HPDE6-E6E7 (cell line): ENCODE data around the gene TAAR2.
"Not testable (repeated sequence)": the region's sequence is repeated elsewhere in the genome, so short reads cannot be mapped to it uniquely, and the experiment has no call there.

ENCODE experiments used
- DNase-seq: peaks from one replicate; pipeline ENCODE4 v3.0.0; 2011; ENCODE audit warnings: missing footprints; ENCODE audit errors: extremely low spot score

Gene TAAR2

DNA sequence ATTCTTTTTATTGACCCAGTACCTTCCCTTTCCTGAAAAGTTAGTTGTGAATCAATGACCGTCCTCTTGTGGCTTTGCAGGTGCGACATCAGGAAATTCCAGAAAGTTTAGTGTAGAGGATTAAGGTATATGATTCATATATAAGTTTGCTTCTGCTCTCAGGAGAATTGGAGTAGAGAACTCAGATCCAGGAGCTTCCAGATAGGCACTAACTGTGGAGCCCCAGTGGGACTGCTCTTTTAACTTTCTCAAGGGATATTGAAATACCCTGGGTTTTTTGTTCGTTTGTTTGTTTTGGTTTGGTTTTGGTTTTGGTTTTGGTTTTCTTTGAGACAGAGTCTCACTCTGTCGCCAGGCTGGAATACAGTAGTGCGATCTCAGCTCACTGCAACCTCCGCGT lies 9.5 kb downstream of the TAAR2 start:
- peak; percentile 54 for DNase-seq

DNA sequence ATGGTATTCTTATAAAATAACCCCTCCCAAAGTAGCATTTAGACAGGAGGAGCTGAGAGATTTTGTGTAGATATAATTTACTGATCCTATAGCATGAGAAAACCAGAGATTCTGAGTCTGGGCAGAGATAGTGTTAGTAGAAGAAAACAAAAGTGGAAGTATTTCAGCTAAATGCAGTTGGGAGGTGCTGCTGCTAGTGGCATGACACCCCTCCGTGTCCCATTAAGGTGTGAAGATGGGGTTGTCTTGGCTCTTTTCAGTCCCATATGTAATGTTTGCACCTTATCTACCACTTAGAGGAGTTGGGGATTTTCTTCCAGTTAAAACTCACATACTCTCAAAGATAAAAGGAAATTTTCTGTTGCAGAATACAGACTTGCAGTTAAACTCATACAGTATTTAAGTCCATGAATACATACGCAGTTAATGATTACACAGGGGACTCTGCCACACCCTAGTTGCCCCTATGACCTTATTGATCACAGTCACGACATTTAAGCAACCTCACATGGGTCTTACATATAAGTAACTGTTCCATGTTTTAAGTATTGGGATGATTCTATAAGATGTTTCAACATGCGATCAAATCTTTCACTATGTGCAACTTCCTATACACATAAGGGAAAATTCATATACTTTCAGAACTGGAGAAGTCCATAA lies 11.5 kb downstream of the TAAR2 start:
- DNase-seq: no peak

GRCh38 chr6:132611616-132612015 lies 12.5 kb downstream of the TAAR2 start:
- no peak for DNase-seq

DNA sequence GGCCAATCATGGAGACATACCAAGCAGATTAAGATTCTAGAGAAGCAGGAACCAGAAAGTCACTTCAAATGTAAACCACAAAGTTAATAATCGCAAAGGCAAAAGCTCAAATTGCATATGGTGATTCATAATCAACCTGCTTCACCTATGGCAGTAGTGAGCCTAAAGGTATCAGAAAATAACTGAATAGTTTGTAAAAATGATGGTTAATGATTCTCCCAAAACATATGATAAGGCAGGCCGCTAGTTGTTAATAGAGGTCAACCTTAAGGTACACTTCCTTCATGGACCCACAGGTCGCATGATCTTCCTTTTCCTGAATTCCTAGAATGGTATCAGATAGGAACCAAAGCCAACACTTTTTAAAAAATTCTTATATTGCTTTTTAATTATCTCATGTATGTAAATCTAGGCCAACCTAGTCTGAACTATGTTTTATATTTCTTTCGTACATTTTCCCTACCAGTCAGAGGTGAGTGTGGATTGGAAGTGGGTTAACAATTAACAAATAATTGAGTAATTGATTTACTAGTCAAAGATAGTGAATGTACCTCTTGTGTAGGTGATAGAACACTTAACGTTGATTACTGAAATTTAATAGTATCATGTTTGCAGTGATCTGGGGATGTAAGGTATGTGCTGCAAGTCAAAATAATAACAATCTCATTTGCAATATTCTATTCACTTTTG lies 16.4 kb downstream of the TAAR2 start:
- DNase-seq: no peak

DNA sequence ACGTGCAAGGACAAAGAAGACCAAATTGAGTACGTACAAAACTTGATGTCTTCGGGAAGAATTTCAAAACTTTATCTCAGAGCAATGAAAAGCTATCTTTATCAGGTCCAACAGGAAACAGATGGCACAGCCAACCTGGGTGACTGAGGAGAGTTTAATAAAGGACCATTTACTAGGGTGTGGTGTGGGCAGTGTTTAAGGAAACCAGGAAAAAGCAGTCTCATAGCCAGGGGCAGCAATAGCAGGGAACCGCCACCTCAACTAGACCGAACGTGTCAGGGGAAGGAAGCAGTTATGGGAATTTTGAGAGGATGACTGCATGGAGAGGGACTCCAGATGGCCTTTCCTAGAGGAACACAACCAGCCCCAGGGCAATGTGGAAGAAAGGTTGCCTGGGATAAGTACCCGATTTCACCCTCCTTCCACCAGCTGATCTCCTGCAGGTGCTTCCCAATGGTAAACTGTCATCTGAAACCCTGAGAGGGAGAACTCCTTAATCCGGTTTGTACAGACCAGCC lies 19.4 kb downstream of the TAAR2 start:
- DNase-seq: no peak

- not testable (repeated sequence) for DNase-seq
Observed at GRCh38 chr6:132600900-132601299, 23.2 kb downstream of the TAAR2 start.

DNA sequence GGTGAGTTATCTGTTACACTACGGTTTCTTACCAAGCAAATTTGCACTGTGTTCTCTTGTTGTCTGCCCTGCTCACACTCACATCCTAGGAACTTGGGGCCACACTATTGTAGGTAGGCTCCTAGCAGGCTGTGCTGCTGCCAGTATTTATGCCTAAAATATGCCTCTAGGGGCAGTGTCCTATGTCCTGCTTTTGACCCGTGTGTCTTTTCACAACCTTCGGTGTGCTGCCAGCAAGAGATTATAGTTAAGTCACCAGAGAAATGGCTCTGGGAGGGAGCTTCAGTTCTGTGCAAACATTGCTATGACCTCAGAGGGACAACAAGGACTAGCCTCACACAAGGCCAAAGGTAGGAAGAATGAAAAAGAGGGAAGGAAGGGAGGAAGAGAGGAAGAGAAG lies 25.6 kb downstream of the TAAR2 start:
- peak; percentile 23 for DNase-seq

DNA sequence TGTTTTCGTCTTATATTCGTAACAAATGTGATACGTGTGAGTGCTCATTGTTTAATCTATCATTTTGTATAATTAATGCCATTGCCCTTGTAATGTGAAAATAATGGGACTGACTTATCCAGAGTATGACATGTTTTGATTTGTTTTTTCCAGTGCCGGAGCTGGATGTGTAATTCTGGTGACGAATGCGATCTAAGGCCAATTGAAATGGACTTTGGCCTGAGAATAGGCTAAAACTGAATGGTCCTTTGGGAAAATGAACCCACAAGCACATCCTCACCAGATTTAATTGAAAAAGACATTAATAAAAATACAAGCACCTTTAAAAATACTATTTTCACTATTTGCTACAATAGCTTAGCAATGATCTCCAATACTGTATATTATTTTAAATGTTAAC lies 27.9 kb downstream of the TAAR2 start:
- DNase-seq: no peak

DNA sequence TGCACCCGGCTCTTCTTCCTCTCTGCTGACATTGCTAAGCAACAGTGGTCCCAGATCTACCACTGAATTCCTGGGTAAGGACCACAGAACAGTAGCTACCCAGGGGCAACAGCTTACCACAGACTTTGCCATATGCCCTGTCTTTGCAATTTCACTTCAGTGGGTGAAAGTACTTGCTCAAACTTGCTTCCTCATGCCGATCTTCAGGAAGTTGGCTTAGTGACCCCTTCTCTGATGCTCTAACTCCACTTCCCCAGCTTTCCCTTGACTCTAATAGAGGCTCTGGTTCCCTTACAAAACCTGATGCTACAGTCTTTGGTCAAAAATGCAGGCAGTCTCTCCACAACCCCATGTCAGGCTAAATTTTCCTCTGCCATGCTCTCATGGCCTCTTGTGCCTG lies 31.2 kb downstream of the TAAR2 start:
- no peak for DNase-seq

DNA sequence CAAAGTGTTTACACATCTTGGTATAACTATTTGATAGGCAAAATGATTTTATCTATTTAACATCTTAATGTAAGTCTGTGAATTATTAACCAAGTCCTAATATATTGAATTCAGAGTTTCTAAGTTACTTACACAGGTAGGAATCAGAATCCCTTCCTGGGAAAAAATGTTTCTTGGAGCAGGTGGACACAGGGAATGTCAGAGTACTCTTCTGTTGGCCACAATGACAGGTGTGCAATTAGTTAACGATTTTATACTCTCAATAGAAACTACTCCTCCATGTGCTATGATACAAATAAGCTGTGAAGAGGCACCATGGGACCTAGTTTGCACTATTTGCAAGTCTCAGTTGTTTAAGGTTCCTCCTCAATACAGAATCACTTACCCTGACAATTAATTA lies 33.7 kb downstream of the TAAR2 start:
- no peak for DNase-seq

DNA sequence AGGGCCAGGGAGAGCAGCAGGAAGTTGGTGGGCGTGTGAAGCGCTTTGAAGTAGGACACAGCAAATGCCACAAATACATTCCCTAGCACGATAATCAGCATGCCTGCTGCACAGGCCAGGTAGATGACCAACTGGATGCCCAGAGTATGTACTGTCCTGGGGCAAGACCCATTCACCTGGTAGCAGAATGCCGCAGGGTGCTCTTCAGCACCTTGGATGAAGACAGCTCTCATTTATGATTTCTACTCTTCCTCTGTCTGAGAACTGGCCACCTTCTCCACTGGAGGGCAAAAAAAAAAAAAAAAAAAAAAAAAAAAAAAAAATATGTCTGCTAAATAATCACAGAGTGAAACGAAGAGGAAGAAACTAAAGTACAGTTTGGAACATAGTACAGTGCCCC lies 34.6 kb downstream of the TAAR2 start, which contains the start of gene TAAR5:
Gene TAAR5, minus strand, starts transcription at position 288 of the 400 bp plus-strand sequence. Its CDS starts 55 bp downstream, at position 233.
- DNase-seq: no peak

- DNase-seq: no peak
Observed at GRCh38 chr6:132587424-132587823, 36.7 kb downstream of the TAAR2 start.

DNA sequence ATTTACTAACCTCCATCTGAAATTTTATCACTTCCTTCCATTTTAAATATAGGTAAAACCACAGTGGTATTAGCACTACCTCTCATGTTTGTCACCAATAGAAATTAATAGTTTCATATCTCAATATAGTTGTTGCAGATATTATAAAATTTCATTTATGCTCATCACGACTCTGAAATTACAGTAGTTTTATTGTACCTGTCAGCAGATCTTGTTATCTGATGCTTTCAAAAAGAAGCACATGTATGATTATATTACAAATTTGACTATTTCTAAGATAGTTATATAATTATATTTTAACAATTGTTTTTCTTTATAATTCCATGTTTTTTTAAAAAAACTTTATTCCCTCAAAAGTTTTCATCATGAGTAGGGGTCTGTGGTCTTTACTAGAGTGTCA lies 39.4 kb downstream of the TAAR2 start:
- no peak for DNase-seq

GRCh38 chr6:132571774-132572173 lies 52.3 kb downstream of the TAAR2 start:
- no peak for DNase-seq

GRCh38 chr6:132570221-132570777 lies 53.8 kb downstream of the TAAR2 start, which contains the start of gene TAAR6:
Gene TAAR6 (plus strand): TSS chr6:132570322. CDS start chr6:132570322, 0 bp downstream.
- DNase-seq: no peak

DNA sequence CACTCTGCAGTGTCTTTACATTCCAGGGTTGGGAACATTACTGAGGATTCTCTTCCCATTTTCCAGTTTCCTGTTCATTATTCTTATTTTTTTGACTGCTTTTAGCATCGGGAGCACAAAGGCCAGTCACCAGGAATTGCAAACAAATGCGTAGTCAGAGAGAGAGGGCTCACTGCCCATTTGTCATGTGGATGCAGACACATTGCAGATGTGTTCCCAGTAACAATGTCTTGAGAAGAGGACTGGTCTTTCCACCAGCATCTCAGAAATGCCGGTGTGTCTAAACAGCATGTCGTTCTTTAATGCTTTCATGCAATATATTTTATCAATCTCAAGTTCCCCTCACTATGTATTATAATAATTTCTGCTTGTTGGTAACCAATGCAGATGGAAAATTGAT lies 54.9 kb downstream of the TAAR2 start:
- no peak for DNase-seq

DNA sequence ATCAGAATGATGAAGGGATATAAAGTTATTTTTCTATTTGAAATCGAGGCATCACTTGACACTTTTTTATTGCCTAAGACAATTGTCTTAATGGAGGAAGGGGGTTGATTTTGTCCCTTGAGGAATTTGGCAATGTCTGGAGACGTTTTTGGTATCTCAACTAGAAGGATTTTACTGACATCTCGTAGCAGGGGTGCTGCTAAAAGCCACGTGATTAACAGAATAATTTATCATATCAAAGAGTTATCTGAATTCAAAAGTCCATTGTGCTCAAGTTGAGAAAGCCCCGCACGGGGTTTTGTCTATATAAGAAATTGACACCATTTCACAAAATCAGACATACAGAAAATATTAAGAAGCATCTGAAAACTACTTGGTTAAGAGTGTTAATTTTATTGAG lies 55.5 kb downstream of the TAAR2 start:
- no peak for DNase-seq

- no peak for DNase-seq
Observed at GRCh38 chr6:132567566-132567965, 56.5 kb downstream of the TAAR2 start.
